Jurkat, Clone E6-1 (cell line): ENCODE data around the gene DNASE1L2.
"Not testable (repeated sequence)": the region's sequence is repeated elsewhere in the genome, so short reads cannot be mapped to it uniquely, and the experiment has no call there.

Source experiments
- DNase-seq: peaks from one replicate; pipeline ENCODE4 v3.0.0-alpha.2; 2011; ENCODE audit warnings: low read depth, low spot score
- H3K4me3 ChIP-seq: 2 replicates; pipeline ENCODE4 v1.5.1; 2011; ENCODE audit warnings: mild to moderate bottlenecking, low read length, control low read depth, moderate library complexity

DNASE1L2 gene

DNA sequence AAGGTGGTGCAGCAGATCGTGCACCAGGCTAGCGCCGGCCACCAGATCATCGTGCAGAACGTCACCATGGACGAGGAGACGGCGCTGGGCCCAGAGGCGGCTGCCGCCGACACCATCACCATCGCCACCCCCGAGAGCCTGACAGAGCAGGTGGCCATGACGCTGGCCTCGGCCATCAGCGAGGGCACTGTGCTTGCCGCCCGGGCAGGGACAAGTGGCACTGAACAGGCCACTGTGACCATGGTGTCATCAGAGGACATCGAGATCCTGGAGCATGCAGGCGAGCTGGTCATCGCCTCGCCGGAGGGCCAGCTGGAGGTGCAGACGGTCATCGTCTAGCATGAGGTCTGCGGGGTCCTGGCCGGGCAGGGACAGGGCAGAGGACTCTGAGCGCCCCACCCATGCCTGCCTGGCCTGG, 1.0 kb upstream of the DNASE1L2 start:
- no peak overlapping the region for H3K4me3 ChIP-seq
- DNase-seq: no peak

DNA sequence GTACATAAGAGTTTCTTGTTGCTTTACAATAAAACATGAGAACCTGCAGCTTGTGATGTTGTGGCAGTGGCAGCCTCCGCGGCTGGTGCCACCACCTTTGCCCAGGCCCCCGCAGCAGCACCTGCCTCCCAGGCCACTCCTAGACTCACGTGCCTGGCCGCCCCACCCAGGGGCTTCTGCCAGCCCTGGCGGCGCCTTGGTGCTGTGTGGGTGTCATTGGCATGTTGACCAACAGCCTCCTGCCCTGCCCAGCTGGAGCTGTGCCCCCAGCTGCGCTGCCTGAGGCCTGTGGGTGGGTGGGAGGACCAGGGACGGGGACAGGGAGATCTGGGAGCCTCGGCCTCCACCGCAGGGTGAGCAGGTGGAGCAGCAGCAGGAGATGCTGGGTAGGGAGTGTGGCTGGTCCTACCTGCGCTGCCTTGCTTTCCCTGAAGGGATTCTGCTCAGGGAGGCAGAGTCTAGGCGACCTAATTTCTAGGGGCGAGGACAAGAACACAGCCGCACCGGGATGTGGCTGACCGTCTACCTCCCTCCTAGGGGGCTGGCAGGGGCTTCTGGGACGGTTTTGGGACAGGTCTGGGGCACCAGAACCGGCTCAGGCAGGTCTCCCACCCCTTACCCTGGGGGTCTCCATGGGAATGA, 428 bp upstream of the DNASE1L2 start:
- no peak overlapping the region for H3K4me3 ChIP-seq
- no peak for DNase-seq

DNA sequence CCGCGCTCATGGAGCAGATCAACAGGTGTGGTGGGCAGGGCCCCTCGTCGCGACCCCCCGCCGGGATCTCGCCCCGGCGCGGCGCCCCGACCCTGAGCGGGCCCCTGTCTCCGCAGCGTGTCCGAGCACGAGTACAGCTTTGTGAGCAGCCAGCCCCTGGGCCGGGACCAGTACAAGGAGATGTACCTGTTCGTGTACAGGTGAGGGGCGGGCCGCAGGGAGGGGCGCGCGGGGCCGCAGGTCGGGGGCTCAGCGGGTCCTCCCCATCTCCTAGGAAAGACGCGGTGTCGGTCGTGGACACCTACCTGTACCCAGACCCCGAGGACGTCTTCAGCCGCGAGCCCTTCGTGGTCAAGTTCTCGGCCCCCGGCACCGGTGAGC, 848 bp downstream of the DNASE1L2 start:
- no peak for DNase-seq
- no peak overlapping the region for H3K4me3 ChIP-seq

DNA sequence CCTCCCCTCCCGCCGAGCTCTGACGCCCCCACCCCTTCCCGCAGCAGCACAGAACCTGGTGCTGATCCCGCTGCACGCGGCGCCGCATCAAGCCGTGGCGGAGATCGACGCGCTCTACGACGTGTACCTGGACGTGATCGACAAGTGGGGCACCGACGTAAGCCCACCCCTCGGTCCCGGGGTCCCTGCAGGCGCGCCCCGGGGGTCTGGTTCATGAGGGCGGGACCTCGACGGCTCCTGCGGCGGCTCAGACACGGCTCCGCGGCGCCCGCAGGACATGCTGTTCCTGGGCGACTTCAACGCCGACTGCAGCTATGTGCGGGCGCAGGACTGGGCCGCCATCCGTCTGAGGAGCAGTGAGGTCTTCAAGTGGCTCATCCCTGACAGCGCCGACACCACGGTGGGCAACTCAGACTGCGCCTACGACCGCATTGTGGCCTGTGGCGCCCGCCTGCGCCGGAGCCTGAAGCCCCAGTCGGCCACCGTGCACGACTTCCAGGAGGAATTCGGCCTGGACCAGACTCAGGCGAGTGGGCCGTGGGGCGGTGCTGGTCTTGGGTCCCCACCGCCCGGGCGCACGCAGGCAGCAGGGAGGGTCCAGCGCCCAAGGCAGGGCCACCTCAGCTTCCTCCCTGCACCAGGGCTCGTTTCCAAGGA, 1.4 kb downstream of the DNASE1L2 start:
- no peak overlapping the region for H3K4me3 ChIP-seq

DNA sequence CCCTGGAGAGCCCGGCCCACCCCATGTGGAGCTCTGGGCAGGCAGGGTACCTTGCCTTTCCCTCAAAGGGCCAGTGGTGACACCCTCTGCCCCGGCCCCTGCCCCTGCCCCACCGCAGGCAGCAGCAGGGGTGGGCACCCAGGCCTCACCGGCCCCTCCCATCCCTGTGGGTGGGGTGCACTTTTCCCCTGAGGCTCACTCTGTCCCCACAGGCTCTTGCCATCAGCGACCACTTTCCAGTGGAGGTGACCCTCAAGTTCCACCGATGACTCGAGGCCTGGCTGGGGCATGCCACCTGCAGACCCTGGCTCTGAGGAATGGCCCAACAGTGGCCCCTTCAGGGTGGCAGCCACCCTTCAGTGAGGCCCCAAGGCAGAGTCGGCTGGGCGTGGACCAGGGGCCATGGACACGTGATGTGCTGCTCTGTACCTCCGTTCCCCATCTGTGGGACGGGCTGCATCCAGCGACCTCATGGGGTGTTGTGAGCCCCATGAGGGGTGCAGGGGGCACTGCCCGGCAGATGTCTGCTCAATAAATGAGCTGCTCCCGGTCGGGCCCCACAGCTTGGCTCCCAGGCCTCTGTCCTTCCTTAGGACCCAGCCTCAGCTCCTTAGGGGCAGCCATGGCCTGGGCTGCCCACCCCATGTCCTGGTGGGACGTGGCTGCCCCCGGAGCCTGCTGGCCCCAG, 2.0 kb downstream of the DNASE1L2 start:
- no peak for DNase-seq
- H3K4me3 ChIP-seq: no peak overlapping the region

More for the DNA sequence above, 1.4 kb downstream of the DNASE1L2 start:
- DNase-seq: no peak

DNA sequence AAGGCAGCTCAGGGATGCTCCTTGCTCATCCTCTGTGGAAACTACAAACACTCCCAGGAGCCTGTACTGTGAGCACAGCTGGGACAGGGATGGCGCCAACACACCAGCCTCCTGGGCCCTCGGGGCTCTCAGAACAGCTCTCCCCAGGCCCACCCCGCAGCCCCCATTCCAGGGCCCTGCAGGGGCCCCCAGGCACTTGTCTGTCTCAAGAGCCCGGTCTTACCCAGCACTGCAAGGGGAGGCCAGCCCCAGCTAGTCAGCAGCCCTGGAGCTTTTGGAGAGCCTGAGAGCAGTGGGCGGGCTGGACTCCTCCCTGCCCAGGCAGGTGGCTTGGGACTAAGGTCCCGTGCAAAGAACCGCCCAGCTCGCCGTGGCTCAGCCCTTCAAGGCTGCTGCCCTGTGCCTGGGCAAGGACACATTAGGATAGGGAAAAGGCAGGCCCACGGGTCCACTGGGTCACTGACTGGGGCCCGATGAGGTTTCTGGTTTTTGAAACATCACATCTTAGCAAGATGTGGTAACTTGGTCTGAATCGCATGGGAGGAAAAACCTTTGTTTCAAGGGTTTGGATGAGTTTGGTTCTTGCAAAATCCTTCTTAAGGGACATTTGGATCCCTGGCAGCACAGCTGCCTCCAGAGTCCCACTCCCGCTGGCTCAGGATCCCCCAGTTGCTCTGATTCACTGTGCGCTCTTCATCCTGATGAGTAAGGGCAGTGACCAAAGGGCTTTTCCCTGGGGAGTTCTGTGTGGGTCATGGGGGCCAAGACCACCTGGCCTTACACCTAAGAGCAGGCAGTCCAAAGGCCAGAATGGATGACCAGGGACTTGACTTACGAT, 2.8 kb downstream of the DNASE1L2 start:
- DNase-seq: no peak

DNA sequence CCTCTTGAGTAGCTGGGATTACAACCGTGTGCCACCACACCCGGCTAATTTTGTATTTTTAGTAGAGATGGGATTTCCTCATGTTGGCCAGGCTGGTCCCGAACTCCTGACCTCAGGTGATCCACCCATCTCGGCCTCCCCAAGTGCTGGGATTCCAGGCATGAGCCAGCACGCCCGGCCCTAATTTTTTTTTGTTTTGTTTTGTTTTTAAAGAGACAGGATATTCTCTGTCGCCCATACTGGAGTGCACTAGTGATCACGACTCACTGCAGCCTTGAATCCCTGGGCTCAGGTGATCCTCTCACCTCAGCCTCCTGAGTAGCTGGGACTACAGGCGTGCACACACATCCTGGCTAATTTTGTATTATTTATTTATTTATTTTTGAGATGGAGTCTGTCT, 4.1 kb downstream of the DNASE1L2 start:
- not testable (repeated sequence) for DNase-seq, H3K4me3 ChIP-seq

More for the DNA sequence above, 2.8 kb downstream of the DNASE1L2 start:
- no peak overlapping the region for H3K4me3 ChIP-seq

DNA sequence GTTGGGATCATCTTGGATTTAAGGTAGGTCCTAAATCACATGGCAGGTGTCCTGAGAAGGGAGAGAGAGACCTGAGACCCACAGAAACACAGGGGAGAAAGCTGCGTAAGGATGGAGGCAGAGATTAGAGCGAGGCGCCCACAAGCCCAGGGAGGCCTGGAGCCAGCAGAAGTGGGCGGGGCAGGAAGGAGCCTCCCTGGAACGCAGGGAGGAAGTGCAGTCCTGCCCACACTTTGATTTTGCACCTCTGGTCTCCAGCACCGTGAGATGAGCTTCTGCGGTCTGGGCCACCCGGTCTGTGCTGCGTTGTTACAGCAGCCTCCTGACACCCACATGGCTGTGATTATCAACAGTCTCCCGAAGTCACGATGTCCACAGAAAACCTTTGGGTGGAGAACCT, 6.4 kb downstream of the DNASE1L2 start:
- H3K4me3 ChIP-seq: no peak overlapping the region
- no peak for DNase-seq

DNA sequence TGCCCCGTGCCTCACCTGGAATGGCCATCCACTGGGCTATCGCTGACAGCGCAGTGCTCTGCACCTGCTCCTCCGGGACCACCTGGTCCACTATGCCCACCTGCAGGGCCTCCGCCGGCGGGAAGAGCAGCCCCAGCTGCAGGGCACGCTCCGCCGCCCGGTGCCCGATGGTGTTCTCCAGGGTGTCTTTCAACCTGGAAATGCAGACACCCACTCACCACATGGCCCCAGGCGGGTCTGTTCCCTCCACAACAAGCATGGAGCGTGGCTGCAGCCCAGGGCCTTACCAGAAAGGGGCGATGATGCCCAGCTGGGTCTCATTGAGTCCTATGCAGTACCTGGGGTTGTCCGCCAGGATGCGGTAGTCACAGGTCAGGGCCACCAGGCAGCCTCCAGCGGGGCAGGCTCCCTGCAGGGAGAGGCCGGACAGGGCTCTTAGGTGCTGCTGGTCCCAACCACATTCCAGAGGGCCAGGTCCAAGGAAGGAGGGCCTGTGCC, 6.8 kb downstream of the DNASE1L2 start:
- H3K4me3 ChIP-seq: no peak overlapping the region
- DNase-seq: no peak

DNA sequence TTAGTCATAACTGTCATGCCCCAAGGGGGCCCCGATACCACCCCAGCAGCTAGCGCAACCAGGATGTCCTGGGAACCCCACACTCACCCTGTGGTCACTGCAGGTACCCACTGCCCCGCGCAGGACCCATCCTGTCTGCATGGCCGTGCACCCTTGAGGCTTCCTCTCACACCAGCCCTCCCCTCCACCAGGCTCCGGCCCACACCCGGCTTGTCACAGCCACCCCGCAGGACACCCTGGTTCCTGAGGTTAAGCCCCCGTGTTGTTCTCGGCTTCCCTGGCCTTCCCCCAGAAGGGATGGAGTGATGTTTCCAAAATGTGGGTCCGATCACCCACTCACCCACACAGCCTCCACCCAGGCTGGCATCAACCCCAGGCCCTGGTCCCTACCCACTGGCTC, 7.5 kb downstream of the DNASE1L2 start:
- no peak overlapping the region for H3K4me3 ChIP-seq
- DNase-seq: no peak

DNA sequence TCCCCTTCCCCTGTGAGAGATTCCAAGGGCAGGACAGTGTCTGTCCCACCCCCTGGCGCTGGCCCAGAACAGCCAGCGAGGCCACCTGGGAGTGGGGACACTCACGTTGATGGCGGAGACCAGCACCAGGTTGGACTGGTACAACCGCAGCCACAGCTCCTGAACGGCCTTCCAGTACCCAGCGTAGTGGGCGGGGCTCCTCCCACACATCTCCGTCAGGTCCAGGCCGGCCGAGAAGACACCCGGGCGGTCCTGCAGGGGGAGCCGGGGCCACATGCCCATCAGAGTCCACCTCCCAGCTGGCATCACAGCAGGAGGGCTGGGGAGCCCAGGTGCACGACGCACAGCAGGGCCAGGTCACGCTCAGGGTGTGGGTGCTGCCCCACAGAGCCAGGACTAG, 8.1 kb downstream of the DNASE1L2 start:
- H3K4me3 ChIP-seq: no peak overlapping the region
- no peak for DNase-seq

DNA sequence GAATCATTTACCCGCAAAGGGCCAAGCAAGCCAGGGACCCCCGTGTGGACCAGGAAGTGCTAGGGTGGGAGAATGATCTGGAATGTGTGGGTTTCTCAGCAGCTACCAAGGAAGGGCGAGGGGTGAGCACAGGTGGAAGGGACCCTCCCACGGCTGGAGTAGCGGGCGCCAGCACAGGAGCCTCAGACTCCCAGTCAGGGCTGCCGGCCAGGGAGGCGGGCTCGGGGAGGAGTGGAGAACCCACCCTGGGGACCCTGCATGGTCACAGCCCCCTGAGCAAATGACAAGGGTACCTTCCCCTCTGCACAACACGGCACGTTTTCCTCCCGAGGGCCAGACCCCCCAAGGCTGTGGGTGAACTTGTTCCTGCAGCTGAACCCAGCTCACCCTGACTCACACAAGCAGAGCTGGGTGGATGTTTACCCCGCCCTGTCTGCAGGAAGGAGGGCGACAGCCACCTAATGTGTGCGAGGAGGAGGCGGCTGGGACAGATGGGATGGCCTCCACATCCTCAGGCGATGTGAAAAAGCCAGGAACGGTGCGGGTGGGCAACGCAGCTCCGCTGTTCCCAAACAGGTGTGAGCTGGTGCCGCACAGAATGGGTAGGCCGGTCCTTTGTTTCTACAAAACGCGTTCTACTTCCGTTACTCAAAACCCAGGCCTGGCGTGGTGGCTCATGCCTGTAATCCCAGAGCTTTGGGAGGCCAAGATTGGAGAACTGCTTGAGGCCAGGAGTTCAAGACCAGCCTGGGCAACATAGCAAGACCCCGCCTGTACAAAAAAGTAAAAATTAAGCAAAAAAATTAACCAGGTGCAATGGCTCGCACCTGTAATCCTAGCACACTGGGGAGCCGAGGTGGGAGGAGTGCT, 8.9 kb downstream of the DNASE1L2 start:
- DNase-seq: no peak
- H3K4me3 ChIP-seq: no peak overlapping the region

DNA sequence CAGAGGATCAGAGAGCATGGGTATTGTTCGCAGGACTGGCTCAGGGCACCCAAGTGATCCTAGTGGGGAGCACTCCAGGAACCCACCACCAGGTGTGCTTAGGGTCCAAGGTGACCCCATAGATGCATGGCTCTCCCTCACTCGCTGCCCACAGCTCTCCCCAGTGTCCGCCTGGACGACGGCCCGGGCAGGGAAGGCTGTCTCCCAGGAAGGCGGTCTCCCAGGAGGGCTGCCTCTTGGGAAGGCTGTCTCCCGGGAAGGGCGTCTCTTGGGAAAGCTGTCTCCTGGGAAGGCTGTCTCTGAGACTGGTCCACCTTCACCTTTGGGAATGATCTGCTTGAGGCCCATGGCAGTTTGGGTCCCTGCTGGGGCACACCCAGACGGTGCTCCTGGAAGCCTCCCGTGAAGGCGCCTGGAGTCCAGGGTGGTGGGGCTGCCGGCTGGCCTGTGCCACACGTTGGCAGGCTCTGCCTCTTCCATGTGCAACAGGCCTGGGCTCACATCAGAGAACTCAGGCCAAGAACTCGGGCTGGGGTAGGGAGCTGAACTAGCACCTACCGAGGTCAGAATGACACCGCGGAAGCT, 10.1 kb downstream of the DNASE1L2 start:
- no peak for DNase-seq
- no peak overlapping the region for H3K4me3 ChIP-seq

DNA sequence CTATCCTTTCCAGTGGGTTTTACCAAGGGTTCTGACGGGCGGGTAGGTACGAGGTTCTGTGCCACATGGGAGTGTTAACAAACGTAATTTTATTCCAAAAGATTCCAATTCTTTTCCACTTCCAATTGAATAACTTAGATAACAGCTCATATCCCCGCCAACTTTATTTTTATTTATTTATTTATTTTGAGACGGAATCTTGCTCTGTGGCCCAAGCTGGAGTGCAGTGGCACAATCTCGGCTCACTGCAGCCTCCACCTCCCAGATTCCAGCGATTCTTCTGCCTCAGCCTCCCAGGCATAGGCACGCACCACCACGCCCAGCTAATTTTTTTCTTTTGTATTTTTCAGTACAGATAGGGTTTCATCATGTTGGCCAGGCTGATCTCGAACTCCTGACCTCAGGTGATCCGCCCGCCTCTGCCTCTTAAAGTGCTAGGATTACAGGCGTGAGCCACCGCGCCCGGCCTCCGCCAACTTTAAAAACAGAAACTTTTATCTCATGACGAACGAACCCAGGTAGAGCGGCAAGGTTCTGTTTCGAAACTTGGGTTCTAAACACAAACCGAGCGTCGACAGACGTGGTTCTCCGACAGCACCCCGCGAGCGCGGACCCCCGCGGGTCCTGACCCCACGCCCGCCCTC, 14.5 kb downstream of the DNASE1L2 start:
- DNase-seq: no peak
- no peak overlapping the region for H3K4me3 ChIP-seq

DNA sequence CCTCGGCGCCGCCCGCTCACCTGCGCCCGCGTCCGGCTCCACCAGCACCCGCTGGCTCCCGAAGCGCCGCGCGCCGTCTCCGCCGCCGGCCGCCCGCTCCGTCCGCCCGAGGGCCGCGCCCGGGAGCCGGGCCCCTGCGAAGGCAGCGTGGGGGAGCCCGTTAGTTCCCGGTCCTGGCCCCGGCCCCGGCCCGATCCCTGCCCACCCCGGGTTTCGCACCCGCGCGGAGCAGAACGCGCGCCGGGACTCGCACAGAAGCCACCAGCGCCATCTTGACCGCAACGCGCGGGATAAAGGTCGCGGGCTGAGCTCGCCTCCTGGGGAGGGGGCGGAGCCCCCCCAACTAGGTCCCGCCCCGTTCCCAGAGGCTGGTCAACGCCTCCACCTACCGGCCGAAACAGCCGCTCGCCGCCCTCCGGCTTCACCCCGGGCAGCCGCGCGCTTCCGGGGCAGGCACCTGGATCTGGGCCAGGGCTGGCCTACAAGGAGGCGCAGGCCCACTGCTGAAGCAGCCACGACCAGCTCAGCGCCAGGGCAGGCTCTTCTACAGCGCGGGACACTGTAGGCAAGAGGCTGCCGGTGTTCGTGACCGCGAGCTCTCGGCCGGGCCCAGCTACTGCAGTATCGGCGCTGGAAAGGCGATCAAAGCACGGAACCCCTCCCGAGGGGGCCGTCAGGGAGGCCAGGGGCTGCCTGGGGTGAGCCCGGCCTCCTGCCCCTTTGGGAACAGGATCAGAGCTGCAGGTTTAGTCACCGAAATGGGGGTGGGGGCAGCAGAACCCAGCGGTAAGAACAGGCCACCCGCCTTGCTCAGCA, 15.3 kb downstream of the DNASE1L2 start, which contains the start of gene ECI1:
TSS of gene ECI1 (minus strand) at position 292 of the 816 bp plus-strand sequence. CDS start at position 271, 21 bp downstream.
- no peak for DNase-seq

DNA sequence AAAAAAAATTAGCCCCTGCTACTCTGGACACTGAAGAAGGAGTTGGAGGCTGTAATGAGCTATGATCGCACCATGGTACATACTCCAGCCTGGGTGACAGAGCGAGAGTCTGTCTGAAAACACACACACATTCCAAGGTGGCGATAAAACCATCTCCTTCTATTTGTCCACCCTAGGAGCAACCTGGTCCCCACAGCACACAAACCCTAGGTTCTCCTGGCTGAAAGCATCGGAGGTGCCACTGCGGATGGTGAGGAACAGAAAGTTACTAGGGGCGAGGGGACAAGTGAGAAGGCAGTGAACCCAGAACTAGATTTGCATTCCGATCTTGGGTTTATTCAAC, 16.5 kb downstream of the DNASE1L2 start:
- DNase-seq: no peak
- no peak overlapping the region for H3K4me3 ChIP-seq

More for the DNA sequence above, 15.3 kb downstream of the DNASE1L2 start, which contains the start of gene ECI1:
- no peak within 1 kb of the TSS for H3K4me3 ChIP-seq

DNA sequence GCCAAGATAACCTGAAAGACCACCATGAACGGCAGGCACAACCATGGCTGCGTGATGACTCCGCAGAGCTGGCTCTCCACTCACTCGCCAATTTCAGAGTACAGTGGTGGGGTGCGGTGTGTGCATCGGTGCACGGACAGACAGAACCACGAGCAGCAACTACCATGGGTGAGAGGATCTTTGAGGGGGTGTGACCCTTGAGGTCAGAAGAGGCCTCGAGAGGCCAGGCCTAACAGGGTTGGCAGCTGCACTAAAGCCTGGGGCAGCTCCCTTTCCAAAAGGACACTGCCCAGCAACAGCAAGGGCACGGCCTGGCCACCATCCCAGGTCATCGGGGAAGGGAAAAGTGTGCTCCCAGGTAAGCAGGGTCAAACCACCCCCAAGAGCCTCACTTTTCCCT, 17.0 kb downstream of the DNASE1L2 start:
- no peak overlapping the region for H3K4me3 ChIP-seq
- DNase-seq: no peak
